ENCODE results near the gene CTNNBL1. TPM values are rescaled to one million over a fixed set of nuclear protein-coding genes. Genes with fewer than 3 reads are reported as not detected.

The CTNNBL1 gene
- polyA plus RNA-seq, 1 of the 3 experiments (the other 2 are of a cell fraction): 29.5 TPM

DNA sequence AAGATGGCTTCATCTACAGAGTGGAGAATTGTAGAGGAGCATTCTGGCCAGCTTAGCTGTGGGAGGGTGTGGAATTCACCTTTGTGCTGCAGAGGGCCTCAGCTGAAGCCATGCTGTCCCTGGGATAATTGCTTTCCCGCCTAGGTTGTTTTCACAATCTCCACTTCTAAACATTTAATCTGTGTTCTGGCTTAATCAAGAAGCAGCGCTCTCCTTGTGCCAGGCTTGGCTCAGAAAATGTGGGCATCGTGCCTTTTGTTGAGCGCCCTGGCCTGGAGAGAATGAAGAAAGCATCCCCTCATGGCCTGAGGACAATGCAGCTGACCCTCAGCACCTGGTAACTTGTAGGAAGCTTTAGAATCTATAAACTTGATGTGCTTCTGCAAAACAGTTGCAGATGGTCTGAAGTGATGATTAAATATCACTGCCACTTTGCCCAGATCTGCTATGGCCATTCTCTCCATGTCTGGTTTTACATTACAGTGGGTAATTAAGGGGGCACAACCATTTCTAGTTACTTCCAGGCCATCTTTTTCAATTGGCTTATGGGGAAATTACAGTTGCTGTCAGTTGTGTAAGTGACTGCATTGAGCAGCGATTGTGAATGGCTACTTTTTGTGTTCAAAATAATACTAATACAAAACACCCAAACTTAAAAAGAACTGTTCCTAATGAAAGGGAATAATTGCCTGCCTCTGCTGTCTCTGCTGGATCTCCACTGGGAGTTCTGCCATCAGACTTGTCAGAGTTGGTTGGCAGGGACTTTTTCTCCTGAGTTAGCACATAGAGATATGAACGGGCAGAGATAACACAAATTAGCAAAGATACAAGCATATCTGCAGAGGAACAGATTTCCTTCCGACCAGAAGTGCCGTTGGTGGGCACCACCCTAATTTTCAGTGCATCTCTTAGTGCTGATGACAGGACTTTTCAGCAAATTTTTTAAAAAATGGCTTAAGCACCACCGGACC, 18.4 kb downstream of the CTNNBL1 start (continued):
- TF ChIP-seq, protein P1, sequence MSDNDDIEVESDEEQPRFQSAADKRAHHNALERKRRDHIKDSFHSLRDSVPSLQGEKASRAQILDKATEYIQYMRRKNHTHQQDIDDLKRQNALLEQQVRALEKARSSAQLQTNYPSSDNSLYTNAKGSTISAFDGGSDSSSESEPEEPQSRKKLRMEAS (IDR thresholded peaks at IDR 0.05; ENCODE audit: low read depth): no peak

- Histone ChIP-seq H3K27ac (ENCODE audit: low read depth in 2 of 2, low read length in 1 of 2) (peak overlapping the region in 1 of 2 experiments; percentile 94; a peak in 2 of 4 replicates), H3K4me3 (ENCODE audit: low read depth in 2 of 2, low read length in 1 of 2) (no peak overlapping the region), H3K9me3 (no peaks in the 10 kb centered on the region), H3K79me2 (ENCODE audit: insufficient read depth) (peaks cover 46% of the 10 kb centered on the region), H4K20me1 (ENCODE audit: insufficient read depth) (peaks cover 12% of the 10 kb centered on the region; the same call in 1 of the 2 replicates), H3K27me3 (ENCODE audit: insufficient read depth) (no peaks in the 10 kb centered on the region), H3K36me3 (replicated peaks in 1 of 2; ENCODE audit: control insufficient read depth in 1 of 2, insufficient read depth in 2 of 2, low read length in 1 of 2) (no peaks in the 10 kb centered on the region), H3K4me1 (ENCODE audit: control insufficient read depth in 1 of 2, insufficient read depth in 2 of 2, low read depth in 1 of 2, low read length in 1 of 2) (peaks cover 0 to 32% of the 10 kb centered on the region in 2 experiments; a peak in 2 of 4 replicates), H3K9me2 (no peaks in the 10 kb centered on the region), H3K9ac (no peak overlapping the region), H2AFZ (ENCODE audit: low read depth) (no peak overlapping the region), H3F3A (replicated peaks; ENCODE audit: insufficient read depth) (no peaks in the 10 kb centered on the region), H3K4me2 (no peak overlapping the region)
- no peak for DNase-seq
- CTCF ChIA-PET: interaction anchor here (0.7 to 1.6 kb wide), 5 partner anchors 19 to 149 kb away, joined by 3 to 7 read pairs (median 3); no protein-coding TSS in a partner anchor
- POLR2A ChIA-PET: no interaction called here
- TF ChIP-seq IRF3 (IDR thresholded peaks at IDR 0.05; ENCODE audit: low read depth, low read length): no peak
- TF ChIP-seq SIN3A (IDR thresholded peaks at IDR 0.05; ENCODE audit: borderline replicate concordance, low read depth, low read length): no peak
- no peak for TF ChIP-seq EZH2phosphoT487 (IDR thresholded peaks at IDR 0.05; ENCODE audit: borderline replicate concordance, low read depth)
- TF ChIP-seq FOXM1 (IDR thresholded peaks at IDR 0.05; ENCODE audit: low read depth): no peak
- TF ChIP-seq, protein P2, sequence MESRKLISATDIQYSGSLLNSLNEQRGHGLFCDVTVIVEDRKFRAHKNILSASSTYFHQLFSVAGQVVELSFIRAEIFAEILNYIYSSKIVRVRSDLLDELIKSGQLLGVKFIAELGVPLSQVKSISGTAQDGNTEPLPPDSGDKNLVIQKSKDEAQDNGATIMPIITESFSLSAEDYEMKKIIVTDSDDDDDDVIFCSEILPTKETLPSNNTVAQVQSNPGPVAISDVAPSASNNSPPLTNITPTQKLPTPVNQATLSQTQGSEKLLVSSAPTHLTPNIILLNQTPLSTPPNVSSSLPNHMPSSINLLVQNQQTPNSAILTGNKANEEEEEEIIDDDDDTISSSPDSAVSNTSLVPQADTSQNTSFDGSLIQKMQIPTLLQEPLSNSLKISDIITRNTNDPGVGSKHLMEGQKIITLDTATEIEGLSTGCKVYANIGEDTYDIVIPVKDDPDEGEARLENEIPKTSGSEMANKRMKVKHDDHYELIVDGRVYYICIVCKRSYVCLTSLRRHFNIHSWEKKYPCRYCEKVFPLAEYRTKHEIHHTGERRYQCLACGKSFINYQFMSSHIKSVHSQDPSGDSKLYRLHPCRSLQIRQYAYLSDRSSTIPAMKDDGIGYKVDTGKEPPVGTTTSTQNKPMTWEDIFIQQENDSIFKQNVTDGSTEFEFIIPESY (IDR thresholded peaks at IDR 0.05; ENCODE audit: borderline replicate concordance, low read depth): no peak
- no peak for TF ChIP-seq MXI1 (IDR thresholded peaks at IDR 0.05; ENCODE audit: low read depth, low read length)
- WGBS (ENCODE audit: low lambda C conversion rate): 95% methylated on average over 4 of the region's 4 CpGs
Measured at GRCh38 chr20:37713396-37713795, 19.6 kb downstream of the CTNNBL1 start.

All from SK-N-SH (cell line).